SU-DHL-6 (cell line): Measurements from ENCODE around the gene ANK3.

Experiments
- CTCF ChIP-seq: fragments of 200-600 bp; sonication (generic); IDR thresholded peaks from one replicate; pipeline ENCODE4 v1.5.1; 2017; ENCODE audit warnings: antibody characterized with exemption, mild to moderate bottlenecking, low read length, moderate library complexity; ENCODE audit not compliant: insufficient read depth, poor library complexity, severe bottlenecking
- EZH2phosphoT487 ChIP-seq: fragments of 200-600 bp; sonication (generic), shearing (Covaris generic); conservative IDR thresholded peaks from 2 replicates; pipeline ENCODE4 v1.6.1; 2018; ENCODE audit warnings: mild to moderate bottlenecking, antibody characterized with exemption, low read length, moderate library complexity, mixed read lengths

- TF ChIP-seq CTCF (no peak), EZH2phosphoT487 (no peak)
Measured at GRCh38 chr10:60282771-60283353, 106.8 kb downstream of the ANK3 start.
